H1 (cell line): Measurements from ENCODE around the gene HLA-C. TPM values are rescaled to one million over a fixed set of nuclear protein-coding genes. Genes with fewer than 3 reads are reported as not detected.

ENCODE experiments used
- CHD7 ChIP-seq: fragments of 300-600 bp; sonication (generic); IDR thresholded peaks from 2 replicates; pipeline ENCODE4 v1.7.1; 2012; ENCODE audit warnings: low read length, moderate library complexity, mild to moderate bottlenecking, inconsistent platforms; ENCODE audit not compliant: insufficient replicate concordance
- RFX5 ChIP-seq: IDR thresholded peaks from 2 replicates; pipeline ENCODE4 v1.6.1; 2011; ENCODE audit warnings: low read depth, low read length, improper control_type of control experiment, borderline replicate concordance
- SIN3A ChIP-seq, 2 experiments: IDR thresholded peaks in 1 of 2; conservative IDR thresholded peaks in 1 of 2; 2 replicates each; pipeline ENCODE4 v1.6.1; 2011 to 2012; ENCODE audit warnings: low read length in 2 of 2, improper control_type of control experiment in 1 of 2, low read depth in 1 of 2, mild to moderate bottlenecking in 1 of 2
- SP1 ChIP-seq: IDR thresholded peaks from 2 replicates; pipeline ENCODE4 v1.6.1; 2011; ENCODE audit warnings: low read depth, low read length
- TCF12 ChIP-seq: IDR thresholded peaks from 2 replicates; pipeline ENCODE4 v1.6.1; 2011; ENCODE audit warnings: low read depth, mild to moderate bottlenecking, low read length
- polyA plus RNA-seq, 7 experiments: library from polyadenylated mRNA; depleted of rRNA in 3 of 7; stranded (reverse) in 5 of 7; unstranded in 2 of 7; fragments of >200 nt in 5 of 7; fragments of 200-250 nt in 2 of 7; gene quantifications; 1 replicate in 5 of 7; 2 replicates in 1 of 7; 4 replicates in 1 of 7; pipeline versions ENCODE4 v1.2.1 to v1.2.3, GENCODE V29; 2011 to 2013; ENCODE audit warnings: missing spikeins in 2 of 7, mixed read lengths in 2 of 7
- total RNA-seq: library from RNA; stranded (reverse); fragmentation: NEBNext Ultra II Directional; extraction: Animal tissue kit (Norgen Biotek cat#: 25700); gene quantifications from 2 replicates; pipeline ENCODE4 v1.2.1, GENCODE V29; 2021

Gene HLA-C
- total and polyA plus RNA-seq, 2 of the 8 experiments (the other 6 are each of a cell fraction or from before 2014, with no cell fraction given), result 245 to 360 TPM

- no peak for TF ChIP-seq CHD7
- no peak for TF ChIP-seq RFX5
- TF ChIP-seq TCF12, result no peak
- no peak for TF ChIP-seq SIN3A (conservative IDR thresholded peaks at IDR 0.05 in 1 of 2, IDR thresholded peaks at IDR 0.05 in 1 of 2; ENCODE audit: low read depth in 1 of 2, low read length in 2 of 2)
- no peak for TF ChIP-seq SP1
Observed at GRCh38 chr6:31304683-31305082, 32.8 kb upstream of the HLA-C start (continued).
